ENCODE data around the gene TMEM89.

Gene TMEM89

GRCh38 chr3:48609088-48610005 lies 12.2 kb downstream of the TMEM89 start, which contains the start of gene UQCRC1:
UQCRC1 (minus strand) TSS chr3:48609646; CDS start chr3:48609620, 26 bp downstream.
- FAIRE-seq: peak; percentile 73

- no peak for FAIRE-seq
Measured at GRCh38 chr3:48607519-48607918, 14.1 kb downstream of the TMEM89 start.

GRCh38 chr3:48601622-48601994 lies 20.0 kb downstream of the TMEM89 start:
- no peak for FAIRE-seq

GRCh38 chr3:48600711-48601621 lies 20.6 kb downstream of the TMEM89 start:
- FAIRE-seq: no peak

- FAIRE-seq: no peak
Measured at GRCh38 chr3:48599509-48600285, 21.9 kb downstream of the TMEM89 start.

GRCh38 chr3:48599077-48599501 lies 22.5 kb downstream of the TMEM89 start:
- FAIRE-seq: no peak

GRCh38 chr3:48598323-48599076 lies 23.1 kb downstream of the TMEM89 start:
- FAIRE-seq: no peak

- no peak for FAIRE-seq
Measured at GRCh38 chr3:48597408-48597800, 24.2 kb downstream of the TMEM89 start.

GRCh38 chr3:48596676-48597407 lies 24.7 kb downstream of the TMEM89 start:
- FAIRE-seq: no peak

GRCh38 chr3:48596157-48596556 lies 25.4 kb downstream of the TMEM89 start:
- no peak for FAIRE-seq

- no peak for FAIRE-seq
Measured at GRCh38 chr3:48595526-48596121, 25.9 kb downstream of the TMEM89 start.

- FAIRE-seq: no peak
Measured at GRCh38 chr3:48595075-48595525, 26.5 kb downstream of the TMEM89 start, which contains the start of gene COL7A1. COL7A1 (minus strand) TSS chr3:48595329; CDS start chr3:48595159, 170 bp downstream.

- no peak for FAIRE-seq
Measured at GRCh38 chr3:48594417-48595049, 27.0 kb downstream of the TMEM89 start.

- no peak for FAIRE-seq
Measured at GRCh38 chr3:48593337-48593736, 28.2 kb downstream of the TMEM89 start.

- FAIRE-seq: no peak
Measured at GRCh38 chr3:48592519-48593087, 29.0 kb downstream of the TMEM89 start.

GRCh38 chr3:48591886-48592518 lies 29.6 kb downstream of the TMEM89 start:
- no peak for FAIRE-seq

- no peak for FAIRE-seq
Measured at GRCh38 chr3:48591436-48591835, 30.1 kb downstream of the TMEM89 start.

GRCh38 chr3:48588230-48588629 lies 33.3 kb downstream of the TMEM89 start:
- no peak for FAIRE-seq

- FAIRE-seq: no peak
Measured at GRCh38 chr3:48587686-48588085, 33.9 kb downstream of the TMEM89 start.

Data from A204.1 (cell line).